AG09309 (cell line): Measurements from ENCODE around the gene TMEM135.

Experiments used
- DNase-seq: peaks from one replicate; pipeline ENCODE4 v3.0.0-alpha.2; 2010; ENCODE audit warnings: low read depth
- H3K4me3 ChIP-seq: 2 replicates; pipeline ENCODE4 v1.5.1; 2011; ENCODE audit warnings: mild to moderate bottlenecking, low read depth, low read length, moderate library complexity; ENCODE audit not compliant: control insufficient read depth
- TF ChIP-seq, protein P1 (sequence below): IDR thresholded peaks from 2 replicates; pipeline ENCODE4 v1.5.1; 2011; ENCODE audit warnings: mild to moderate bottlenecking, low read depth, low read length, inconsistent platforms; ENCODE audit not compliant: insufficient read depth, control insufficient read depth; ENCODE audit errors: missing control alignments

The TMEM135 gene

DNA sequence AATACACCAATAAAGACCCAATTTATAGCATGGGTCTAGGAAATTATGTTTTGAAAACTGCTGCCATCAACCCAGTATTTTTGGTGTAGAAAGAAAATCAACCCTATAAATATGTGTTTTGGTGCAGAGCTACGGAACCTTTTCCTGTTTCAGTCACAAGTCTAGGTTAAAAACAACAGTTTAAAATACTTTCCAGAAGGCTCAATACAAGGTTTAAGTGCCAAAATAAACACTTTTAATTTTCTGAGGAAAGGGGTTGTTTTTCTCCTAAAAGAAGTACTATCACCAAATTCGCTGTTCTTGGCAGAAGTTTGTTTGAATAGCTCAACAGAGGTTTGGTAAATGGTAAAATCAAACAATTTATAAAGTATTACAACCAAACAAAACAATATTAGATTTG is 201.3 kb downstream of the TMEM135 start:
- TF ChIP-seq, protein P1, sequence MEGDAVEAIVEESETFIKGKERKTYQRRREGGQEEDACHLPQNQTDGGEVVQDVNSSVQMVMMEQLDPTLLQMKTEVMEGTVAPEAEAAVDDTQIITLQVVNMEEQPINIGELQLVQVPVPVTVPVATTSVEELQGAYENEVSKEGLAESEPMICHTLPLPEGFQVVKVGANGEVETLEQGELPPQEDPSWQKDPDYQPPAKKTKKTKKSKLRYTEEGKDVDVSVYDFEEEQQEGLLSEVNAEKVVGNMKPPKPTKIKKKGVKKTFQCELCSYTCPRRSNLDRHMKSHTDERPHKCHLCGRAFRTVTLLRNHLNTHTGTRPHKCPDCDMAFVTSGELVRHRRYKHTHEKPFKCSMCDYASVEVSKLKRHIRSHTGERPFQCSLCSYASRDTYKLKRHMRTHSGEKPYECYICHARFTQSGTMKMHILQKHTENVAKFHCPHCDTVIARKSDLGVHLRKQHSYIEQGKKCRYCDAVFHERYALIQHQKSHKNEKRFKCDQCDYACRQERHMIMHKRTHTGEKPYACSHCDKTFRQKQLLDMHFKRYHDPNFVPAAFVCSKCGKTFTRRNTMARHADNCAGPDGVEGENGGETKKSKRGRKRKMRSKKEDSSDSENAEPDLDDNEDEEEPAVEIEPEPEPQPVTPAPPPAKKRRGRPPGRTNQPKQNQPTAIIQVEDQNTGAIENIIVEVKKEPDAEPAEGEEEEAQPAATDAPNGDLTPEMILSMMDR: no peak
- DNase-seq: no peak
- H3K4me3 ChIP-seq: no peak overlapping the region

DNA sequence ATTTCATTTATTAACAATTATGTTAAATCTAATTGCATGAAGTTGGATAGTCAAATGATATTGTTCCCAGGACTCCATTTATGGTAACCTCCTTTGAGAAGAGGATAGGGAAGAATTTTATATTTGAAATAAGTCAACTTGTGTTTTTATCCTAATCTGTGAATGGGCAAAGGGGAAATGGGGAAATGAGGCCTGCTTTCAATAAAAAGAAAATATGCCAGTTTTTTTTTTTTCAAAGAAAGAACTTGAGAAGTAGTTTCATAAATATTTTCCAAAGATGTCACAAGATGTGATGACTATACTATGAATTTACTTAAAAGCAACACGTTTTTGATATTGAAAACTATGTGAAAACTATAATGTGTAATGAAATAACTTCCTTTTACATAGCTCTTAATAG is 201.8 kb downstream of the TMEM135 start:
- no peak overlapping the region for H3K4me3 ChIP-seq
- TF ChIP-seq, protein P1: no peak
- no peak for DNase-seq

DNA sequence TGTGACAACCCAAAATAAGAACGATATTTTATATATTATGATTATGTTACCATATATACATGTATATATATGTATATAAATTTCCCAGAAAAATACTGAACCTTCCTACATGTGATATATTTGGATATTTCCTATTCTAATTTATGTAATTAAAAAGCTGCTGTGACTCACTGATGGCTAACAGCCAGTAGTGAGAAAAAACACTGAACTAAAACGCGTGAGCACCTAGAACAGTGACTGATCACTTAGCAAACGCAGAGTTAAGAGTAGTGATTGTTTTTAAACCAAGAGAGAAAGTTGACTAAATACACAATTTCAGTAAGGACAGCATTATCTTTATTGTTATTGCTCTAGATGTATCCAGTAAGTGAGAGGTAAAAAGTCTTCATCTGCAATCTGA is 213.8 kb downstream of the TMEM135 start:
- no peak for DNase-seq
- TF ChIP-seq, protein P1: no peak
- no peak overlapping the region for H3K4me3 ChIP-seq

DNA sequence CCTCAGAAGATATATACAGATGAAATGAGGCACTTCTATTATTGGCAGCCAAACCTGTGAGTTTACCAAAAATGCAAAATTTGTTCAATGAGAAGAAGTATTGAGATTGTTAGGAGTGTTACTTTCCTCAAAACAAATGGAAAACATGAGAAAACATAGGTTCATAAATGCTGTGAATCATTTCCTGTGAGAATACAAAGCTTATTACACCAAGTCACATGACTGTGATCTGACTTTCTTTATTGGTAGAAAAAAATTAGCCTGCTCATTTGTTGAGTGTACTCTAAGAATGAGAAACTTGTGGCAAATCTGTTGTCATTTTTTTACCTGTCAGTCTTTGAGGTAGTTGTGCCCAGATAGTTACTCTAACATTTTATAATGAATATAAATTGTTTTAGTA is 215.1 kb downstream of the TMEM135 start:
- DNase-seq: no peak
- no peak overlapping the region for H3K4me3 ChIP-seq
- TF ChIP-seq, protein P1: no peak

DNA sequence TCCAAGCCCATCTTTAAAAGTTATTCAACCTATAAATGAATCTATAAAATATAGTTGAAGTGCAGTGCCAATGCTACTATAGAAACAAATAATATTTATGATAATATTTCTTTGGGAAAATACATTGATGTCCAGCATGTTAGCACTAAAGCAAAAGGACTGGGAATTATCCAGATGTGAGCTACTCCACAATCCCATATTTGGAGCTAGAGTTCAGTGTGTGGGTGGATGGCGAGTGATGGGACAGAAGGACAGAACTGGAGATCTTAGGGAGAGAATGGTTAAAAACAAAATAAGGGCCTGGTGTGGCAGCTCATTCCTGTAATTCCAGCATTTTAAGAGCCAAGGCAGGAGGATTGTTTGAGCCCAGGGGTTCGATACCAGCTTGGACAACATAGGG is 216.8 kb downstream of the TMEM135 start:
- no peak for DNase-seq
- no peak overlapping the region for H3K4me3 ChIP-seq
- TF ChIP-seq, protein P1: no peak

DNA sequence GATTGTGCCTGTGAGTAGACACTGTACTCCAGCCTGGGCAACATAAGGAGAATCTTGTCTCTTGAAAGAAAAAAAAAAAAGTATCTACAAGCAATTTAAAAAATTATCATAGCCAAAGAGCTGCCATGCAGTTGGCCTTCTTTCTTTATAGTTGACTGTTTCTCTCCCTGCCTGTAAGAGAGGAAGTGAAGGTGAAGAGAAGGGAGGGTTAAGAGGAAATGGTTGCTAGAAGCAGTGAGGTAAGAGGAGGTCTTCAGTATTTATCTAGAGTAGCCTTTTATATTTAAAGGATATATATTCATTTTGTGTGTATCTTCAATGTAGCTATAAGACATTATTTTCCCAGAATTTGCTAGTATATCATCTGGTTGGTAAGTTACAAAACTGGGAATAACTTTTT is 217.9 kb downstream of the TMEM135 start:
- no peak for DNase-seq
- TF ChIP-seq, protein P1: no peak
- H3K4me3 ChIP-seq: no peak overlapping the region
